H9 (cell line): Measurements from ENCODE around the gene ACACA. TPM values are rescaled to one million over a fixed set of nuclear protein-coding genes. Genes with fewer than 3 reads are reported as not detected.

Experiments used
- DNase-seq: peaks from one replicate; pipeline ENCODE4 v3.0.0-alpha.2; 2017
- H2AFZ ChIP-seq: one replicate; pipeline ENCODE4 v1.6.1; 2013; ENCODE audit warnings: mild to moderate bottlenecking, low read length, control low read depth, moderate library complexity
- H2AK5ac ChIP-seq: 2 replicates; pipeline ENCODE4 v1.6.1; 2013; ENCODE audit warnings: low read length, control low read depth, mixed read lengths; ENCODE audit not compliant: insufficient read length
- H2BK120ac ChIP-seq: one replicate; pipeline ENCODE4 v1.6.1; 2013; ENCODE audit warnings: low read depth, mild to moderate bottlenecking, low read length, control low read depth, inconsistent platforms; ENCODE audit not compliant: poor library complexity, severe bottlenecking
- H2BK12ac ChIP-seq: 2 replicates; pipeline ENCODE4 v1.6.1; 2013; ENCODE audit warnings: low read length, control low read depth, mixed read lengths, low read depth; ENCODE audit not compliant: insufficient read length
- H2BK15ac ChIP-seq: 2 replicates; pipeline ENCODE4 v1.6.1; 2013; ENCODE audit warnings: low read depth, low read length, control low read depth
- H2BK20ac ChIP-seq: one replicate; pipeline ENCODE4 v1.6.1; 2013; ENCODE audit warnings: low read depth, mild to moderate bottlenecking, low read length, control low read depth, inconsistent platforms; ENCODE audit not compliant: poor library complexity, severe bottlenecking
- H2BK5ac ChIP-seq: 2 replicates; pipeline ENCODE4 v1.6.1; 2013; ENCODE audit warnings: low read length, control low read depth, mixed read lengths; ENCODE audit not compliant: insufficient read length
- H3K14ac ChIP-seq: 2 replicates; pipeline ENCODE4 v1.6.1; 2013; ENCODE audit warnings: low read length, control low read depth; ENCODE audit not compliant: insufficient read depth
- H3K18ac ChIP-seq: 2 replicates; pipeline ENCODE4 v1.6.1; 2013; ENCODE audit warnings: low read depth, mild to moderate bottlenecking, mixed read lengths, low read length, control low read depth; ENCODE audit not compliant: insufficient read length
- H3K23ac ChIP-seq: 2 replicates; pipeline ENCODE4 v1.6.1; 2013; ENCODE audit warnings: low read length, control low read depth, mixed read lengths, low read depth; ENCODE audit not compliant: insufficient read length
- H3K23me2 ChIP-seq: 2 replicates; pipeline ENCODE4 v1.6.1; 2013; ENCODE audit warnings: low read depth, mild to moderate bottlenecking, mixed read lengths, low read length, control low read depth; ENCODE audit not compliant: insufficient read length, poor library complexity, severe bottlenecking
- H3K27ac ChIP-seq: 2 replicates; pipeline ENCODE4 v1.5.1; 2013; ENCODE audit warnings: low read length, control low read depth, mixed read lengths, low read depth; ENCODE audit not compliant: insufficient read length
- H3K27me3 ChIP-seq: 2 replicates; pipeline ENCODE4 v1.6.1; 2013; ENCODE audit warnings: low read length, control low read depth, inconsistent platforms; ENCODE audit not compliant: insufficient read depth
- H3K4ac ChIP-seq: 2 replicates; pipeline ENCODE4 v1.6.1; 2013; ENCODE audit warnings: low read depth, mild to moderate bottlenecking, control low read depth, inconsistent platforms, low read length, moderate library complexity
- H3K4me1 ChIP-seq: 2 replicates; pipeline ENCODE4 v1.6.1; 2013; ENCODE audit warnings: low read length, control low read depth, inconsistent platforms; ENCODE audit not compliant: insufficient read depth
- H3K4me2 ChIP-seq: 2 replicates; pipeline ENCODE4 v1.6.1; 2013; ENCODE audit warnings: low read length, control low read depth, mixed read lengths; ENCODE audit not compliant: insufficient read length, insufficient read depth
- H3K56ac ChIP-seq: 2 replicates; pipeline ENCODE4 v1.6.1; 2013; ENCODE audit warnings: low read depth, mild to moderate bottlenecking, mixed read lengths, low read length, control low read depth; ENCODE audit not compliant: insufficient read length
- H3K79me1 ChIP-seq: 2 replicates; pipeline ENCODE4 v1.6.1; 2013; ENCODE audit warnings: low read depth, mild to moderate bottlenecking, moderate library complexity, low read length, control low read depth, inconsistent platforms; ENCODE audit not compliant: insufficient read depth, poor library complexity, severe bottlenecking
- H3K79me2 ChIP-seq: 2 replicates; pipeline ENCODE4 v1.6.1; 2013; ENCODE audit warnings: low read length, control low read depth, inconsistent platforms; ENCODE audit not compliant: insufficient read depth
- H3K9ac ChIP-seq: 2 replicates; pipeline ENCODE4 v1.6.1; 2013; ENCODE audit warnings: low read length, control low read depth, mixed read lengths; ENCODE audit not compliant: insufficient read length; ENCODE audit errors: extremely low read depth
- H3K9me3 ChIP-seq: one replicate; pipeline ENCODE4 v1.6.1; 2013; ENCODE audit warnings: low read depth, low read length, inconsistent platforms; ENCODE audit not compliant: control insufficient read depth
- H3T11ph ChIP-seq: one replicate; pipeline ENCODE4 v1.6.1; 2013; ENCODE audit warnings: mild to moderate bottlenecking, low read length, control low read depth, inconsistent platforms
- H4K20me1 ChIP-seq: one replicate; pipeline ENCODE4 v1.6.1; 2013; ENCODE audit not compliant: control insufficient read depth, insufficient read length, insufficient read depth
- H4K5ac ChIP-seq: 2 replicates; pipeline ENCODE4 v1.6.1; 2013; ENCODE audit warnings: low read depth, mild to moderate bottlenecking, mixed read lengths, low read length, control low read depth; ENCODE audit not compliant: insufficient read length
- H4K8ac ChIP-seq: replicated peaks from 2 replicates; pipeline ENCODE4 v1.6.1; 2013; ENCODE audit warnings: low read length, control low read depth, mixed read lengths, low read depth; ENCODE audit not compliant: insufficient read length
- H4K91ac ChIP-seq: 2 replicates; pipeline ENCODE4 v1.6.1; 2013; ENCODE audit warnings: low read depth, mild to moderate bottlenecking, moderate library complexity, mixed read lengths, low read length, control low read depth; ENCODE audit not compliant: insufficient read length
- H3K27ac Mint-ChIP-seq, 3 experiments: 2 replicates in 2 of 3; 3 replicates in 1 of 3; pipeline ENCODE4 v1.8.0; 2020 to 2021; ENCODE audit warnings: mixed read lengths in 3 of 3, mild to moderate bottlenecking in 1 of 3, moderate library complexity in 1 of 3
- H3K27me3 Mint-ChIP-seq: 2 replicates; pipeline ENCODE4 v1.8.0; 2021; ENCODE audit warnings: low read depth, mild to moderate bottlenecking, moderate library complexity, mixed read lengths
- H3K36me3 Mint-ChIP-seq, 3 experiments: 2 replicates in 2 of 3; 3 replicates in 1 of 3; pipeline ENCODE4 v1.8.0; 2020 to 2021; ENCODE audit warnings: low read depth in 3 of 3, mixed read lengths in 3 of 3; ENCODE audit not compliant: insufficient read depth in 1 of 3
- H3K4me1 Mint-ChIP-seq, 2 experiments: 2 replicates each; pipeline ENCODE4 v1.8.0; 2020; ENCODE audit warnings: mixed read lengths in 2 of 2
- H3K4me3 Mint-ChIP-seq, 2 experiments: 2 replicates in 1 of 2; 3 replicates in 1 of 2; pipeline ENCODE4 v1.8.0; 2020 to 2021; ENCODE audit warnings: mild to moderate bottlenecking in 2 of 2, mixed read lengths in 2 of 2, moderate library complexity in 1 of 2
- H3K9me3 Mint-ChIP-seq, 2 experiments: 2 replicates in 1 of 2; 3 replicates in 1 of 2; pipeline ENCODE4 v1.8.0; 2020; ENCODE audit warnings: mild to moderate bottlenecking in 2 of 2, mixed read lengths in 2 of 2, moderate library complexity in 1 of 2
- CTCF ChIP-seq: fragments of 200-600 bp; sonication (generic); conservative IDR thresholded peaks from 3 replicates; pipeline ENCODE4 v1.8.0; 2021; ENCODE audit warnings: antibody characterized with exemption, mild to moderate bottlenecking
- WGBS: extraction: QIAGEN DNeasy Blood & Tissue Kit; methylation state at CpG from one replicate; pipeline ENCODE4 v1.1.7; 2013; ENCODE audit warnings: missing lambda C conversion rate, low lambda C conversion rate, mixed read lengths; ENCODE audit not compliant: insufficient read length; ENCODE audit errors: extremely low coverage; 5-methylcytosine and 5-hydroxymethylcytosine counted together
- total RNA-seq: library from RNA; stranded (reverse); gene quantifications from 2 replicates; pipeline ENCODE4 v1.2.1, GENCODE V29; 2021

Gene ACACA
- total RNA-seq, 1 experiment from 2014 or later: 135 TPM

- Histone ChIP-seq H3K27me3 (no peaks in the 10 kb centered on the region), H2AK5ac (no peak overlapping the region), H4K5ac (no peak overlapping the region), H2AFZ (no peak overlapping the region), H2BK12ac (no peak overlapping the region), H3K23me2 (no peaks in the 10 kb centered on the region), H4K91ac (no peak overlapping the region), H4K8ac (no peak overlapping the region), H3K23ac (no peak overlapping the region), H2BK120ac (no peak overlapping the region), H3T11ph (no peak overlapping the region), H3K56ac (no peak overlapping the region), H2BK20ac (no peak overlapping the region), H3K4ac (no peak overlapping the region), H4K20me1 (peaks cover 3% of the 10 kb centered on the region), H3K18ac (no peak overlapping the region), H3K9me3 (no peaks in the 10 kb centered on the region), H3K27ac (no peak overlapping the region), H3K79me2 (no peaks in the 10 kb centered on the region), H3K4me1 (peaks cover 14% of the 10 kb centered on the region), H2BK15ac (no peak overlapping the region), H3K4me2 (no peak overlapping the region), H3K14ac (no peak overlapping the region), H3K9ac (no peak overlapping the region), H2BK5ac (no peak overlapping the region), H3K79me1 (no peaks in the 10 kb centered on the region)
- H3K27ac Mint-ChIP-seq: peak overlapping the region in 2 of 3 experiments; percentile 0 to 19; a peak in 3 of 7 replicates
- peaks cover 40 to 43% of the 10 kb centered on the region in 2 experiments for H3K4me1 Mint-ChIP-seq
- no peak overlapping the region for H3K4me3 Mint-ChIP-seq
- WGBS: no CpG with 5 or more reads among the region's 3 CpGs
- TF ChIP-seq CTCF: no peak
- no peaks in the 10 kb centered on the region; a peak in 1 of 5 replicates for H3K9me3 Mint-ChIP-seq
- DNase-seq: no peak
- H3K36me3 Mint-ChIP-seq: peaks cover 2 to 6% (median 6%) of the 10 kb centered on the region in 3 experiments; a peak in 5 of 7 replicates
- H3K27me3 Mint-ChIP-seq: no peaks in the 10 kb centered on the region
These were observed 363.4 kb downstream of the ACACA start for GRCh38 chr17:37043201-37043600.
